GM21786 (cell line): Measurements from ENCODE around the gene CIDEA.
A peak's percentile ranks its signal among the peaks of the same experiment; 100 is the strongest.

Experiments used
- ATAC-seq: cut with Tn5 transposase; IDR thresholded peaks from one replicate; pipeline ENCODE4 v1.9.1; 2021; ENCODE audit not compliant: unreplicated experiment

The CIDEA gene

GRCh38 chr18:12271376-12272235, 17.4 kb downstream of the CIDEA start:
- ATAC-seq: peak; percentile 89

GRCh38 chr18:12274793-12275192, 20.6 kb downstream of the CIDEA start:
- ATAC-seq: no peak

- ATAC-seq: no peak
Observed at GRCh38 chr18:12276736-12277554, 22.8 kb downstream of the CIDEA start.

- ATAC-seq: no peak
Observed at GRCh38 chr18:12278215-12278671, 24.1 kb downstream of the CIDEA start.

GRCh38 chr18:12278741-12279682, 24.9 kb downstream of the CIDEA start:
- ATAC-seq: no peak

DNA sequence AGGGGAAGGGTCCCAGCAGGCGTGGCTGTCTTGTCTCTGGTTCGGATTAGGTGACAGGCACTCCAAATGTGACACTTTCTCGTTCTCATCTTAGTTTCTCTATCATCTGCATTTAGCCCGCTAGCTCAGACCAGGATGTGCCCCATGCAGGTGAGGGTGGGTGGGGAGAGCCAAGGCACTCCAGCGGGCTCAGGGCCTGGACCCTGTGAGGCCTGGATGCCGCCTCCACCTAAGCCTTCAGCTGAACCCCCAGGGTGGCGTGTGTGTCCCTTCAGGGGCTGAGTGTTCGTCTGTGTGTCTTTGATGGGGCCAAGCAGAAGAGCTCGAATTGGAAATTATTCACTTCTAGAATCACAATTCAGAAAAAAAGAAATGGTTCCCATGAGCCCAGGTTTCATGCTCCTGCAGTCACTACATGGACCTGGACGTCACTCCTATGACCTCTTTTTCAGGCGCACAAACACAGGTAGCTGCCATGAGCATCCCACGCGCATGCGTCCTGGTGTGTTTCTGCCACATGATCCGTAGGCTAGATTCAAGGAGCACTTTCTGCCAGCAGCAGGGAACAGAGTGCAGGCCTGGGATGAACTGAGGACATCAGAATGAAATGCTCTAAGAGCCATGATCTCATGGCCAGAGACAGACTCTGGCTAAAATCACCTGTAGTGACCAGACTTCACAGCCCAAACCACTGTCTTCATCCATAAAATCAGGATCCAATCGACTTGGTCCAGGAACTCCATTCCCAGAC, 25.8 kb downstream of the CIDEA start:
- no peak for ATAC-seq

- ATAC-seq: no peak
Observed at GRCh38 chr18:12281861-12282260, 27.7 kb downstream of the CIDEA start.

GRCh38 chr18:12282442-12283039, 28.4 kb downstream of the CIDEA start:
- no peak for ATAC-seq

- ATAC-seq: no peak
Observed at GRCh38 chr18:12283256-12283655, 29.1 kb downstream of the CIDEA start.

GRCh38 chr18:12283666-12284065, 29.5 kb downstream of the CIDEA start:
- no peak for ATAC-seq

GRCh38 chr18:12287131-12287681, 33.0 kb downstream of the CIDEA start:
- ATAC-seq: no peak

DNA sequence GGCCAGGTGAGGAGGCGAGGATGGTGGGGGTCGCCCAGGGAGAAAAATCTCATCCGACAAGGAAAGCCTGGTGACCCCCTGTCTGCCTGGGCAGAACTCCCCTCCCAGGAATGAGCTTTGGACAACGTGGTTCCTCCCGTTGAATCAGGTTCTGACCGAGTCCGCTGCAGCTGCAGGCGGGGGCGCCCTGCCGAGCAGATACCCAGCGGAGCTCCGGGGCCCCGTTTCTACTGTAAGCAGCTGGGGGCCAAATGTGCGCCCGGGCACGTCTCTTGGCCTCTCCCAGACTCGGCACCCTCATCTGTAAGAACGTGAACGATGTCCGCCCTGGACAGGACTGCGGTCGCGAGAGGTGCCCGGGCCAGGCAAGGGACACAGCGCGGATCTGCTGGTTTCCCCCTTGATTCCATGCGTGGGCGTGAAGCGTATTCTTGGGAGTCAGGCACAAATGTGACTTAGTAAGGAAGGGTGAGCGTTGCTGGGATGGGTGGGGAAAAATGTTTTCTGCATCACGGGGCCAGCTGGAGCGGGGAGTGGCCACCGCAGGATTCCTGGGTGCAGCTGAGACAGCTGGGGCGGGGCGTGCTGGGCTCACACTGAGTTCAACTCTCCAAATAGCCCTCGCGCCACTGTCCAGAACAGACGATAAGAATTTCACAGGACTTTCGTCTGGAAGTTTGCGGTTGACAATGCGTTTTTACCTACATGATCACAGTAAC, 33.7 kb downstream of the CIDEA start:
- no peak for ATAC-seq

DNA sequence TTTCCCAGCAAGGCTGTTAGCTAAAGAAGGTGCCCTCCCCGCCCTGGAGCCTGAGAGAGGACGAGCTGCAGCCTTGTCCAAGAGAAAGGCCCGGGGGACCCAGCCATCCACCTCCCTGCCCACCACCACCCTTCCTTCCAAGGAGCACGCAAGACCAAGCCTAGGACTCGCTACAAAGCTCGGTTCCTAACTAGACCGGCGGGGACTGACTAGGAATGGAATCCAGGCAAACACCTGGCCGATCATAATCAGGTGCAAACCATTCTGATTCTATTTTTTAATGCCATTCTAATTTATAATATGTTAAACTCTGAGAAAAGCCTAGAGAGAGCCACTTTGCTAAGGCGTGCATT, 34.2 kb downstream of the CIDEA start:
- ATAC-seq: no peak

DNA sequence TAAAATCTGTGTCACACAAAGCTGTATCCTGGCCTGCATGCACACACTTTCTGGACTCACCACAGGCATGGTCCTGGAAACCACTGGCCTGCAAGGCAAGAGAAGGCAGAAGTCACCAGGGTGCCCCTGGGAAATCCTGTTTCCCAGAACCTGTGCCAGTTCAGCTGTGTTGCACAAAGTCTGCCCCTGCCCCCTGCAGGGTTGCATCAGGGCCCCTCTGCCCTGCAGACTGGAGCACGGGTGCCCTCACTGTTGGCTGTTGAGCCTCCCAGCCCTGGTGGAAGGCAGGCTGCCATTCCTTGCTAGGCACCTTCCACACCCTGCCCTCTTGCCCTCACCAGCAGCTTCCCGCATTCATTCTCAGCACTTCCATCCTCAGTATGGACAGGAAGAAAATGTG, 35.9 kb downstream of the CIDEA start:
- ATAC-seq: no peak

DNA sequence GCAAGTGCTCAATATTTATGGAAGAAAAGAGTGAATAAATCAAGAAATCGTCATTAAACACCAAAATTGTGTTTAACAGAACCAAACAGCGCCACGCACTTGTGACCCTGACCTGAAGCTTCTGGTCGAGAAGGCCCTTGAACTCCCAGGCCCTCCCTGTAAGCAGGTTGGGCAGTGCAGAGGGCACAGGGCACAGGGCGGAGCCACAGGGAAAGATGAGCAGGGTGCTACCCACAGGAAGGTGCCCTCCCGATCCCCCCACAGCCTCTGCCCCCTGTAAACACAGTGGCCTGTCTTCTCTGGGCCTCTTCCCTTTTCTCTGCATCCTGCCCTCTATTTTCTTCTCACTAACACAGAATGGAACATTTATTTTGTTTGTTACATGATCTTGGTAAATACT, 37.0 kb downstream of the CIDEA start:
- no peak for ATAC-seq

GRCh38 chr18:12291690-12292089, 37.5 kb downstream of the CIDEA start:
- no peak for ATAC-seq

DNA sequence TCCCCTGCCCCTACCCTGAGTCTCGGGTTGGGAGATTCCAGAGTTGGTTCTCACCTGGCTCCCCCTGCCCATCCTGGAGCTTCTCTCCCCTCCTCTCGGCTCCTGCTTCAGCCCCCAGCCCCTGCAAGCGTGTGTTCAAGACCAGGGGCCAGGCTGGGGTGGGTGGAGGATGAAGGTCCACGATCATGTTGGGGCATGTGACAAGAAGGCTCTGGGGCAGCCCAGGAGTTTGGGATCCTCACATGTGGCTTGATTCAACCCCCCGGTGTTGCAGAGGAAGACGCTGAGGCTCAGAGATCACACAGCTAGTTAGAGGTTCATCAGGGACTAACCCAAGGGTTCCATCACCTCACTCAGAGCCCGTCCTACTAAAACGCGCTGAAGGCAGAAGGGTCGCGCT, 39.7 kb downstream of the CIDEA start:
- no peak for ATAC-seq

DNA sequence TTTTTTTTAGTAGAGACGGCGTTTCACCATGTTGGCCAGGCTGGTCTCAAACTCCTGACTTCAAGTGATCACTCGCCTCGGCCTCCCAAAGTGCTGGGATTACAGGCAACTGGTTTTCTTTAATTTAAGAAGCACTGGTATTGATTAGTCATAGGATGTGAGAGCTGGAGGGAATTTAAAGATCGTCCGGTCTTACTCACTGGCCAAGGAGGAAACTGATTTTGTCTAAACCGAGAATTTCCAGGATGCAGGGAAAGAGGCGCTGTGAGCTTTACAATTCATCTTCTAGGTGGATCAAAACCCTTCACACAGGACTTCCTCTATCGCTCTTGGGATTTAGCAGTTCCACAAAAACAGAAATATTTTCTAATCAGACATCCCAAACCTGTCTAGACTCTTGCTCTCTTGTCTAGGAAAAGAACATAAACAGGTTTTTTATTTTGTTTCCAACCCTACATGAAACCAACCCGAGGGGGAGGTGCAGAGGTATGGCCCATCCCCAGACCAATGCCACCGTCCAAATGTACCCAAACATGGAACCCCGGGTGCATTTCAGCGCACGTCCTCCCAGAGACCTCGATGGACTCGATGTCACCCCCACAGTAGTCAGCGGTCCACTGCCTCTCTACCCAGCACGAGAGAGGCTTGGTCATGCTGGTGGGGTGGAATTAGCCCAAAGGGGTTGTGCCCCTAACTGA, 41.4 kb downstream of the CIDEA start:
- ATAC-seq: no peak

DNA sequence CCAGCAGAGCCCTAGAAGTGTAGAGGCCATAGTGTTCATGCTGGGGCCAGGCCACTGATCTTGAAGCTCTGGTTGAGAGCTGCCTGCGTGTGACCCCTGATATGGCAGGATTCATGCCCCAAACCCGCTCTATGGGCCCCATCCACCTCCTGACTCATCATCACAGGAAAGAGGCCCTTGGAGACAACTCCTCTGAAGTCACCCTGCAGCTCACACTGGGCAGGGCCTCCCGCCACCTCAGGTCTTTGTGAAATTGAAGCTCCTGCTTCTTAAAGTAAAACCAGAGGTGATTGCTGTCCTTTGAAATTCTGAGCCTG, 41.9 kb downstream of the CIDEA start:
- no peak for ATAC-seq
